GM19025 (cell line): ENCODE results near the gene SLC35F4.
"Not testable (repeated sequence)": the region's sequence is repeated elsewhere in the genome, so short reads cannot be mapped to it uniquely, and the experiment has no call there.

ENCODE experiments used
- ATAC-seq: cut with Tn5 transposase; IDR thresholded peaks from one replicate; pipeline ENCODE4 v1.9.1; 2021; ENCODE audit warnings: mild to moderate bottlenecking, low read depth, moderate library complexity; ENCODE audit not compliant: unreplicated experiment

SLC35F4 gene

DNA sequence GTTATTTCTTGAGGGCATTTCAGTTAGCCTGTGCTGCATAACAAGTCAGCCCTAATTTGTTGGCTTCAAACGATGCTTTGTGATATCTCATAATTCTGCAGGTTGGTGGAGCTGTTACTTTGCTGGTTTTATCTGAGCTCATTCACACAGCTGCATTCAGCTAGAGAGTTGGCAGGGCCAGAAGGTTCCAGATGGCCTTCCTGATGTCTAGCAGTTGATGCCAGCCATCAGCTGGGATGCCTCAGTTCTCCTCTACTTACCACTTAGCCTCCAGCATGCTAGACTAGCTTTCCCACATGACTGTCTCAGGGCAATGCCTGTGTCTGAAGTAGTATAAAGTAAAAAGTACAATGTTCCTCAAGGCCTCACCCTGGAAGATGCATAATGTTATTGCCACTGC lies 130.6 kb downstream of the SLC35F4 start:
- no peak for ATAC-seq

GRCh38 chr14:57732463-57733285 lies 133.2 kb downstream of the SLC35F4 start:
- ATAC-seq = no peak

DNA sequence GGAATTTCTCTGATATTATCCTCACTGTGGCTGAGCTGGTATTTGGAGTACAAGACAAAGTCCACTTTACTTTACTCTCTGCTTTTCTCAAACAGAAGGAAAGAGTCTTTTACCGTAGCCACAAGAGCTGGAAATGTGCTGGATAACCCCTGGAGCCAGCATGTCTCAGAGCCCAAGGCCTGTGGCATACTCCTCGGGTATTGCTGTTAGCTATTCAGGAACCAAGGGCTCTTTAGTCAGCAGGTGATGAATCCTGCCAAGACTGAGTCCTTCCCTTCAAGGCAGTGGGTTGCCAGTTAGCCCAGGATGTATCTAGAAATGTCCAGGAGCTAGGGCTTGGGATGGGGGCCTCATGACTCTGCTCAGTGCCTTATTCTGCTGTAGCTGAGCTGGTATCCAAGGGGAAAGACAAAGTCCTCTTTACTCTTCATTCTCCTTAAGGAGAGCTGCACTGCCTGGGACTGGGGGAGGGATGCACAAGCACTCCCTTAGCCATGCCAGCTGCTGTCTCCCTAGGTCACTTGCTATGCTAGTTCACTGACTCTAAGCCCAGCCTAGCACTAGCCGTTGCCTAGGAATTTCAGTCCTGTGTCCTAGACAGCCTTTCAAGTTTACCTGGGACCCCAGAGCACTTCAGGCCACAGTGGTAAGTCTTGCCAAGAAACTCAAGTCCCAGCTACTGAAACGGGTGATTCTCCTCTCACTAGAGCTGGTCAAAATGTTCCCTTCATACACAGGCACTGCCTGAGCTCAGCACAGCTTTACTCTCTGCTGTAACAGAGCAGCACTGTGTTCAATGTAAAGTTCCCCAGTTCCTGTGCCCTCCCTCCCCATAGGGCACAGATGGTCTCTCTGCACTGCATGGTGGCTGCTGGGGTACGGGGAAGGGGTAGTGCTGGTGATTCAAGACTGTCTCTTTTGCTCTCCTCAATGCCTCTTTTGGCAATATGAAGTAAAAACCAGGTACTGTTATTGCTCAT lies 136.4 kb downstream of the SLC35F4 start:
- no peak for ATAC-seq

GRCh38 chr14:57725399-57726077 lies 140.4 kb downstream of the SLC35F4 start:
- ATAC-seq = no peak

DNA sequence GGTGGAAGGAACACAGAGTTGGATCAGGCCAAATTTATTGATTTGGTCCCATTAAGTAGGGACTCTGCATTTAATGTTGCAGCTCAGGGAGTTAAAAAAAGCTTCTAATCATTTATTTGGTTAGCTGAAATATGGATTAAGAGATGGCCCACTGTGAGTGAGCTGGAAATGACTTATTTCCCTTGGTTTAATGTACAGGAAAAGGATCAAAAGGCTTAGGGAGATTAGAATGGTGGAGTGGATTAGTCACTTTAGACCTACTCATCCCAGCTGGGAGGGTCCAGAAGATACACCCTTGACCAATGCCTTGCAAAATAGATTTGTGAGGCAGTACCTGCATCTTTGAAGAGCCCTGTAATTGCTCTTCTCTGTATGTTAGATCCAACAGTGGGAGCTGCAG lies 143.8 kb downstream of the SLC35F4 start:
- not testable (repeated sequence) for ATAC-seq

DNA sequence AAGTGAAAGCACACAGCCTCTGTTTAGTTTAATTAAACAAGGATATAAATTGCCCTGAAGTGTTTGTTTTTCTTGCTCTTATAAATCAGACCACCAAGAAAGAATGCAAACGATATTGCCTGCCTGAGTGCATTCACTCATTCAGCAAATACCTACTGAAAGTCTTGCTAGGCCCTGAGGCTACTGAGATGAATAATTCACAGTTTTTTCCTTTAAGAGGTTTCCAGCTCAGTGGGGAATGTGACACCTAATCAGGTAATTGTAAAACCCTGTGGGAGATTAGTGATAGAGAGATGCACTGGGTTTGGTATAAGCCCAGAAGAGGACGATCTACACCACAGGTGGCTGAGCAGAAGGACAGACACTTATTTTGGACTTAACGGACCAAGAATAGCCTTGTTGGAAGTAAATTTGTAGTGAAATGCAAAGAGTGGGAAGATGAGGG lies 151.4 kb downstream of the SLC35F4 start:
- no peak for ATAC-seq

DNA sequence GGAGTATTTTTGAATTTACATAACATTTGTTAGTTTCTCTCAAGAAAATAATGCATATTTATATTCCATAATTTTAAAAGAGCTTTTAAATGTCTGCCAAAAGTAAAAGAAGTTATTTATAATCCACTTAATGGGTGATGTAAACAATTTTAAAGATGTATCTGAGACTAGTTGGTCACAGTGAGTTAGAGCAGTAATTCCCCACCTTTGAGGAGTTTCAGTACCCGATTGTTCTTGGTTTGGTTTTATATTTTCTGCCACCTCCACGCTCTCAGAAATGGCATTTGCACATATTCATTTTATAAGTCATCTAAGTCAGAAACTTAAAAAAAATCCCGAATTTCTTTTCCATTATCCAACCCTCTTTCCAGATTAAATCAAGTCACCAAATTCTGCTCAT lies 153.2 kb downstream of the SLC35F4 start:
- no peak for ATAC-seq

- no peak for ATAC-seq
Measured at GRCh38 chr14:57712102-57712501, 153.8 kb downstream of the SLC35F4 start.

DNA sequence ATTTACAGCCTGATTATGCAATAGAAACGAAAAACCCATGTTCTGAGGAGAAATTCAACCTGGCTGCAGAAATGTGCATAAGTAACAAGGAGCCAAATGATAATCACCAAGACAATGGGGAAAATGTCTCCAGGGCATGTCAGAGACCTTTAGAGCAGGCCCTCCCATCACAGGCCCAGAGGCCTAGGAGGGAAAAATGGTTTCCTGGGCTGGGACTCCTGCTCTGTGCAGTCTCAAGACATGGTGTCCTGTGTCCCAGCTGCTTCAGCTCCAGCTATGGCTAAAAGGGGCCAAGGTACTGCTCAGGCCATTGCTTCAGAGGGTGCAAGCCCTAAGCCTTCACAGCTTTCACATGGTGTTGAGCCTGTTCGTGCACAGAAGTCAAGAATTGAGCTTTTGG lies 156.0 kb downstream of the SLC35F4 start:
- no peak for ATAC-seq

- ATAC-seq = not testable (repeated sequence)
Measured at GRCh38 chr14:57709086-57709485, 156.8 kb downstream of the SLC35F4 start.

DNA sequence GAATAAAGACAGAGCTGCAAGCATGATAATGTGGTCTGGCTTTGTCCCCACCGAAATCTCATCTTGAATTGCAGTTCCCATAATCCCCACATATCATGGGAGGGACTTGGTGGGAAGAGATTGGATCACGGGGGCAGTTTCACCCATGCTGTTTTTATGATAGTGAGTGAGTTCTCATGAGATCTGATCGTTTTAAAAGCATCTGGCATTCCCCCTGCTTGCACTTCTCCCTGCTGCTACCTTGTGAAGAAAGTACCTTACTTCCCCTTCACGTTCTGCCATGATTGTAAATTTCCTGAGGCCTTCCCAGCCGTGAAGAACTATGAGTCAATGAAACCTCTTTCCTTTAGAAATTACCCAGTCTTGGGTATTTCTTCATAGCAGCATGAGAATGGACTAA lies 158.7 kb downstream of the SLC35F4 start:
- ATAC-seq = no peak

GRCh38 chr14:57704763-57705162 lies 161.1 kb downstream of the SLC35F4 start:
- no peak for ATAC-seq

DNA sequence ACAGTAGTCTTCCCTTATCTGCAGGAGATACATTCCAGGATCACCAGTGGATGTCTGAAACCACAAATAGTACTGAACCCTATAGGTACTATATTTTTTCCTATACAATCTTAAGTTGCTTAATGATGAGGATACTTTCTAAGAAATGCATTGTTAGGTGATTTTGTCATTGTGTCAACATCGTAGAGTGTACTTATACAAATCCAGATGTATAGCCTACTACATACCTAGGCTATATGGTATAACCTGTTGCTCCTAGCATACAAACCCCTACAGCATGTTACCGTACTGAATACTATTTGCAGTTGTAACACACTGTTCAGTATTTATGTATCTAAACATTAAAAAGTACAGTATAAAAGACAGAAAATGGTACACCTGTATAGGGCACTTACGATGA lies 165.9 kb downstream of the SLC35F4 start:
- no peak for ATAC-seq

DNA sequence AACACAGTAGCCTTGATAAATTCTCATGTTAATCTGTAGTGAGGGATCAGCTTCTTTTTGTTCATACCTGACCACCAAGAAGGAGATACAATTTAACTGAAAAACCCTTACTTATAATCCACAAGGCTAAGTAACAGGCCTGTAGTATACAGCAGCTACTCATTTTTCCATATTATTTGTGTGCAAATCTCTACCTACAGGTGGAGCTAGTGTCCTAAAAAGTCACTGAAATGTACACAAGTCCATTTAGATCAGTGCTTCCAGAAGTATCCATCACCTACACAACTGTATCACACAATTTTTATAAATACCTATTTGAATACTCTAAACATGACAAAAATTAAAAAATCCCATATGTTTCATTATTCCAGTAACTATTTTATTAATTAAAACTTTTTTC lies 173.2 kb downstream of the SLC35F4 start:
- ATAC-seq = no peak

DNA sequence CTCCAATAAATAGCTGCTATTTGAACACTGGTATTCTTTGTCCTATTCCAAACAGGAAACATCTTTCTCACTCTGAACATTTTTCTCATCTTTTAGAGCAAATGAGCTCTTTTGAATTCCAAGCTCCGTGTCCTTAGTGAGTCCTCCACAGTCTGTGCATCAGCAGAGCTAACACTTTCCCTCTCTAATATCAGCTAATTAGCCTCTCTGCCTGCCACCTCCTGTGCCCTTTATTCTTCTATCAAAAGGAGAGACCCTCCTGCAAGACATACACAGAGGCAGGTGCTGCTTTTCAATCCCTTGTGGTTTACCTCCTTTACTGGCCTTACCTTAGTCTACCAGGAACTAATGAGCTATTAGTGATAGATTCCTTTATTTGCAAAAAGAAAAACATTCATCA lies 178.5 kb downstream of the SLC35F4 start:
- ATAC-seq = no peak

- no peak for ATAC-seq
Measured at GRCh38 chr14:57686304-57686703, 179.6 kb downstream of the SLC35F4 start.

GRCh38 chr14:57671021-57671420 lies 194.9 kb downstream of the SLC35F4 start:
- ATAC-seq = no peak

DNA sequence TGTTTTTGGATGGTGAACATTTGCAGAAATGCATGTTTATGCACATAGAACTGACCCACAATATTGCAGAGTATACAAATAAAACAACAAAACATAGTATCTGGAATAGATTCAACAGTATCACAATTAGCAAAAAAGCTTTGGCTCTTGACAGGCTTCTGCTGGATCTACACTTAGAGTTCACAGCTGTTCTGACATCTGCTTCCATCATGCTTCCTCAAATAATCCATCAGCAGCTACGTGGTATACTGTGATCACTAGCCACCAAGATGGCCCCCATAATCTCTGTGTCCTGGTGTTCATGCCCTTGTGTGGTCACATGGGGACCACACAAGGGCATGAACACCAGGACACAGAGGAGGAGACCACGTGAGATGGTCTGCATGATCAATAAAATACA lies 205.7 kb downstream of the SLC35F4 start:
- no peak for ATAC-seq

DNA sequence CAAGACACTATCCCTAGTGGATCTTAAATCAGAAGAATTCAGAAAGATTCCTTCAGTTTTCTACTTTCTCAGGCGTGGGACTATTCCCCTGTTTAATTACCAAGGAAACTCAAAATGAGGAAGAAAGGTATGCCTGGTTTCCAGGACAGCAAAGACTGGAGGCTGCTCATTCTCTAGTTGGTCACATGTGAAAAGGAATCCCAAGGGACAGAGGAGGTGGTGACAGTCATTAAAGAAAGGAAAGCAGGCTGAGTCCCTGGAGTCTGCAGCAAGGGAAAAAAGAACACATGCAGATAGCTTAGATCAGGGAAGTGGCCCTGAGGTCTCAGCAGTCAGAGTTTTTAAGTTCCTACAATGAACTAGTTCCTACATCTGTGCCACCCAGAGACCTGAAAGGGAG lies 206.8 kb downstream of the SLC35F4 start:
- ATAC-seq = no peak

DNA sequence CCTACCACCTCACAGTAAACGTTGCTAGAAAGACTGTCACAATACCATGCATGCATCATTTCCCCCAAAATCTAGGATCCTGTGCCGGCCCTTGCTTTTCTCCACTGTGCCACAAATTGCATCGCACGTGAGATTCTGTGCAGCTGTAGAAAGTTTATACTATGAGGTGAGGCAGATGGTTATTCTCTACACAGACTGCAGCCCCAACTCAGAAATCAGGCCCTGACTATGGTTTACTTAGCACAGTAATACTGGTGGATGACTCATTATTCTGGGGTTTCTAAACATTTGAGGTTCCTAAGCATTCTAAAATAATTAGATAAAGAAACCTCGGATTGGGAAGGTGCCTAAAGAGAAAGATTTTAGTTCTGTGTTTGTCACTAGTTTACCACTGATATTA lies 208.4 kb downstream of the SLC35F4 start:
- ATAC-seq = no peak

DNA sequence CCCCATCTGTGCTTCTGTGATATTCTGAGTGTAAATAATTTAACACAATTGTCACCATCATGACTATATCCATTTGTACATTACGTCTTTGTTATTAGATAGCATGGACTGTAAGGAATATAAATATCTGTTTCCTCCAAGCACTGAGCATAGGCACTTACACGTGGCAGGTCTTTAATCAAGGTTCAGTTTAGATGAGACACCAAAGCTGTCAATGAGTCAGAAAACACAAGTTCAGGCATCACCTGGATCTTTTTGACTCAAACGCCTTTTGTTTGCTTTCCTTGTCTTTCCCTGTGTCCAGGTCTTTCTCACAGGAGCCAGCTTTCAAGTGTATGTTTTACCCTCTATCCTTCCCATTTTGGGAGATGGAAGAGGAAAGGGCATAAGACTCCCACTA lies 209.0 kb downstream of the SLC35F4 start:
- ATAC-seq = no peak
